Amygdala (tissue), 56 donors: ENCODE data around the gene DNAJB2.
"Not testable (repeated sequence)": the region's sequence is repeated elsewhere in the genome, so short reads cannot be mapped to it uniquely, and the experiment has no call there.

ENCODE experiments used
- DNase-seq, 56 donors: peaks; one replicate each; lab custom pipeline; 2025; lab: John Stamatoyannopoulos, UW

Gene DNAJB2

DNA sequence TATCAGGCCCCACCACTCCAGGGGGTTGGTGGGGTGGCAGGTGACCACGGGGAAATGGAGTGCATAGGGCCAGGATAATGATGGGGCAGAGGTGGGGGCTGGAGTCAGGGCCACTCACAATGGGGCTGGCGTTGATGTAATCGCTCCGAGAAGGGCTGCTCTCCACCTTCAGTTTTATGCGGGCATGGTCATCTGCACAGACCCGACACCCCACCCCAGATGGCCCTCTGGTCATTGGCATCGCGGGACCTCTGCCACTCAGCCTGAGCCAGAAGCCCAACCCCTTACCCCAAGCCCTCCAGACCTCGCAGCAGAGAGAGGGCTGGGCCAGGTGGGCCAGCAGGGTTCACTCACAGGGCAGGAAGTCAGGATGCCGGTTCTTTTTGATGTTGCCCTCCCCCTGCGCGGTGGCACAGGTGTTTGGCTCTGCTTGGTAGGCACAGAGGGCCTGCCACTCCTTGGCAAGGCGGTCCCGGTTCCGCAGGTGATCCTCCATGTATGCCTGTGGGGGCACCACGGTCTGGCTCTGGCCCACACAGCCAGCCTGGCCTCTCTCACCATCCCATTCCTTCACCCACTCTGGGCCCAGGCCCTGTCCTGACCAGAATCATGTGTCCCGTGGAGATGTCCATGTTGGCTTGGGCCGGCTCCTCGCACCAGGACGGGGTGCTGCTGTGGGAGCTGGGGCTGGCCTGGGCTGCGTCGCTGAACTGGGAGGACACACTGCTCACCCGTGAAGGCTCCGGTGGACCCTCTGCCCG is 17.6 kb downstream of the DNAJB2 start:
- no peak for DNase-seq

DNA sequence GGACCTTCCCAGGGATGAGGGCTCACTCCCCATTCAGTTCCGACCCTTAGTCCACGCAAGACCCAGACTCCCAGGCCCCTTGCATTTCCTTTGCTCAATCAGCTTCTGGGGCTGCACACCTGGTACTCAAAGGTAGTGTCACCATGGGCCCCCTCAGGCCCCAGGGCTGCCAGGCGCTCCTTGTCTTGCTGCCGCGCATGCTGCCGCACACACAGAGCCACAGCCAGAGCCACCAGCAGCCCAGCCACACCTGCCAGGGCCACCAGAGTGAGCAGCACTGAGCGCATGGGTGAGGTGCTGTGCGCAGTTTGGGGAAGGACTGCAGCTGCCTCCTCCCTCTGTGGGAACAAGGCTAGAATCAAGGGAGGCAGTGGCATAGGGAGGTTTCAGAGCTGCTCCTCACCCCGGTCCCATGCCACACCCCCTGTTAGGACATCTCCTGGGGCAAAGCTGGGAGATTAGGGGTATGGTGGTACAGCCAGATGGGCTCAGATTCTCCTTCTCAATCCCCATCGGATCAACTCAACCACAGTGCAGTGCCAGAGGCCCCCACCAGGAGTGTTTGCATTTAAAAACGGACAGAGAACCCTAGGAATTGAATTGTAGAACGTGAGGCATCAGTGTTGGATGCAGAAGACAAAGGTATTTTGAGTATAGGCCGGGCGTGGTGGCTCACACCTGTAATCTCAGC is 18.7 kb downstream of the DNAJB2 start:
- no peak for DNase-seq

DNA sequence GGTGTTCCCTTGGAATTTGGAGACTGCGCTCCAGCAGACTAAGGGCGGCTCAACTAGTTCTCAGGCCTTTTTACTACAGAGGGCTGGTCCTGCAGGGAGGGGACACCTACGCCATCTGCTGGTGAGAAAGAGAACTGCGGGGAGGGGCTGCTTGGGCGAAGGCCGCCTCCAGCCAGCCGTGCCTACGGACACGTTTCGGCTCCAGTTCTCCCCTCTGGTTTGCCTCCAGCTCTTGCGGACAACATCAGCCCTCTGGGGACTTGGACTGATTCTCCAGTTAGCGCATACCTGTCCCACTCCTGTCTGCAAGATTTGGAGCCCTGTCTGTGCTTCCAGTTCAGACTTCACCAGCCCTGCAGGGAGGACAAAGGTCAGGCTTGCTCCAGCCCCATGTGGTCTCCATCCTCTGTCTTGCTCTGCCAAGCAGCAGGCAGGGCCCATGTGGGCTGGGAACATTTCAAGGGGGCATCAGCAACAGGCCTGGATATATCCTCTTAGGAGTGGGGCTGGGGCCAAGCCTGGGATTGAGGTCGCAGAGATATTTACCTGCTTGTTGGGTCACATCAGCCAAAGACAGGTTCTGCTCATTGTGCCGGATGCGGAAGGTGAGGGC is 19.7 kb downstream of the DNAJB2 start:
- peak in 54 of 56 donors; percentile 23 to 92 (median 74) for DNase-seq

DNA sequence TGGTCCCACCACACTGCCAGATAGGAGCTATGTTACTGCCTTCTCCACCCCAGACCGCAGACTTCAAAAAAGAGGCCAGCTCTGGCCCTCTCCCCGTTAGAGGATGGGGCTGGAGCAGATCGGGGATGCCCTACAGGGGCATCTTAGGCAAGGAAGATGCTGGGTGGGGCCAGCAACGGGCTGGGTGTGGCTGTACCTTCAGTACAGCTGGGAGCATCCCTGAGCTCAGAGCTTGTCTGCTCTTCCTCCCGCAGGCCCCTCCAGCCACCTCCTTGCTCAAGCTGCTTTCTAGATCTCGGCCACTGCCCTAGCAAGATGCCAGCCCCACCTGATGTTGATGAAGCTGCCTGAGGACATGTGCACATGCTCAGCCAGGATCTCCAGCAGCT is 20.2 kb downstream of the DNAJB2 start:
- DNase-seq, result no peak

DNA sequence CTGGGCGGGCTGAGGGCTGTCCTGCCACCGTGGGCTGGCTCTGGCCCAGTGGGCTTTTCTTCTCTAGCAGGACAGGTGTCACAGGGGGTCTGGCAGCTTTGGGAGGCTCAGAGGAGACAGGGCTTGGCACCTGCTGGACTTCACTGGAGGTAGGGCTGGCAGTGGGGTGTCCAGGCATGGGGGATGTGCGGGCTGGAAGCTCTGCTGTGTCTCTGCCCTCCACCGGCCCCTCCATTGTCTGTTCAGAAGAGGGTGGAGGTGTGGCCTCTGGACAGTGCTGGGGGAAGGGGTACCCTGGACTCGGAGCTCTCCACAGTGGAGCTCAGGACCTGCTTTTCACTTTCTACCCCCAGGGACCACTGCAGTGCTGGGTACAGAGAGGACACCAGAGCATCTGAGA is 20.9 kb downstream of the DNAJB2 start:
- no peak for DNase-seq

DNA sequence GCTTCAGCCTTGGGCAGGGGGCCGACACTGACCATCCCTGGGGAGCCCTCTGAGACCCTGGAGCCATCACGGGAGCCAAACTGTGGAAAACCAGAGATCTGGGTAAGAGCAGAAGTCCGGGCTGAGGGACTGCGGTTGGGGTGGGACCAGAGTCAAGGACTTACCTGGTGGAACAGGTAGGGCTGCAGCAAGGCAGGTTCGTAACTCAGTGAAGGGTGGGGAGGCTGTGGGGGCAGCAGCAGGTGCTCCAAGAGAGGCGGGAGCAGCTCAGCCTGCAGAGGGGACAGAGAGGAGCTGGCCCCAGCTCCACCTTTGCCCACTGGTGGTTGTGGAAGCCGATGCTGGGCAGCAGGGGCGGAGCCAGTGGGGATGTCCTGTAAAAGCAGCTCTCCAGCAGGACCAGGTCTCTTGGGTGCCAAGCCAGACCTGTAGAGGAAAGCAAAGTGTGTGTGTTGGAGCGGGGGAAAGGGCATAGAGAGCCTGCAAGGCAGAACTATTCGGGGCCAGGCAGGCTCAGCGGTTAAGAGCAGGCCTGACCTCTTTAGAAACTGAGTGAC is 23.3 kb downstream of the DNAJB2 start:
- no peak for DNase-seq

DNA sequence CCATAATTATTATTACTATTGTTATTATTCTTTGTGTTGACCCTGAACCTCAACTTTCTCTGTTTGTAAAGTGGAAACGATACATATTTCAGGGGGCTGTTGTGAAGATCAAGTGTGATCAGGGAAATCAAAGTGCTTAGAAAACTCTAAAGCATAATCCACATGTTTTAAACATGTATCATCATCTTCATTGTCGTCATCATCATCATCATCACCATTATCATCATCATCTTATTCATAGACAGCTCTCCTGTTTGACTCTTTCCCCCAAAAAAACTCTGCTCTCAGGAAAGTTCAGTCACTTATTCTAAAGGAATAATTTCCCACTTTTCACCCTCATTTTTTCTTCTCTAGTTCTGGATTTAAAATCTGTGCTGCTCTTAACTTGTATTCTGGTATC is 25.1 kb downstream of the DNAJB2 start:
- DNase-seq, result no peak

DNA sequence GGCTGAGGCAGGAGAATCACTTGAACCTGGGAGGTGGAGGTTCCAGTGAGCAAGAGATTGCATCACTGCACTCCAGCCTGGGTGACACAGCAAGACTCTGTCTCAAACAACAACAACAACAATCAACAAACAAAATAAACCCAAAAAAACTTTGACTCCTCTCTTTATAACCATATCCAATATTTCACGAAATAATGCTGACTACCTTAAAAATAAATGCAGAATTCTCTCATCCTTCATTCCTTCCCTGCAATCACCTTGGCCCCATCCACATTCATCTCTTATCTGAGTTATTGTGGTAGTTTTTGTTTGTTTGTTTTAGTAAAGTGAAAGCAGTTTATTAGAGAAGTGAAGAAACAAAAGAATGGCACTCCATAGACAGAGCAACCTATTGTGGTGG is 26.9 kb downstream of the DNAJB2 start:
- DNase-seq, result no peak

DNA sequence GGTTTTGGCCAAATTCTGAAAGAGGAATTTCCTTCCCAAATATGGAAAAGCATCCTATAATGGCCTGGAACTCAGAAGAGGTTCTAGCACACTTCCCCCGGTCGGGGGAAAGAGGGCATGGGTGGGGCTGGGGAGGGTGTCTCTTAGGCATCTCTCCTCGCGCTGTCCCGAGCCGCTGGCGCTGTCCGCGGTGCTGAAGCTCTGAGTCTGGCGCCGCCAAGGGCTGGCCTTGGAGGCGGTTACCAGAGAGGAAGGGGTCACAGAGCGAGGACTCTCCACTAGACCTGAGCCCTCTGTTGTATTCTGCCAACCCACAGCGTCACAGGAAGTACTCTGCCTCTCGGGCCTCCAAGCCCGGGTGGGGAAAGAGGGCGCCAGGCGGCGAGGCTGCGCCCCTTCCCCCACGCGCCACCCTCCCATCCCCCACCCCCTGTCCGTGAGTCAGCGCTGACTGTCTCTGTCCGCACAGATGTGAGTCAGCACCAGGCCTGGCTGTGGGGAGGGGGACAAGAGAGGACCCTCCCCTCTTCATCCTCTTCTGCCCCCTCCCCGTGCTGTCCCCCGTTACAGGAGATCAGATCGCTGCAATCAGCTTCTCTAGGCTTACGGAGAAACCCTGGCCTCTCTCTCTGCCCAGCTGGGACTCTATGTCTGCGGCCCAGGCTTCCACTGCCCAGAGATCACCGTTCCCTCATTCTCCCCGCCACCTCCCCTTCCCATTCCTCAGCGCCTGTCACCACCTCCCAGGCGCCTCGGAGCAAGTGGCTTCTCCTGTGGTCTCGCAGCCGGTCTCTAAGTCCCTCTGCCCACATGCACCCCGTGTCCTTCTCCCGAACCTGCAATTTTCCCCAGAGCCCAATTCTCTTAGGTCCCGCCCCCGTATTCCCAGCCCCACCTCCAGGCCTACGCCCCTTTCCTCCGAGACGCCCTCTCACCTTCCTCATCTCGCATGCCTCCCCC is 29.3 kb downstream of the DNAJB2 start:
- DNase-seq, result peak in 11 of 56 donors; percentile 18 to 58 (median 39)

DNA sequence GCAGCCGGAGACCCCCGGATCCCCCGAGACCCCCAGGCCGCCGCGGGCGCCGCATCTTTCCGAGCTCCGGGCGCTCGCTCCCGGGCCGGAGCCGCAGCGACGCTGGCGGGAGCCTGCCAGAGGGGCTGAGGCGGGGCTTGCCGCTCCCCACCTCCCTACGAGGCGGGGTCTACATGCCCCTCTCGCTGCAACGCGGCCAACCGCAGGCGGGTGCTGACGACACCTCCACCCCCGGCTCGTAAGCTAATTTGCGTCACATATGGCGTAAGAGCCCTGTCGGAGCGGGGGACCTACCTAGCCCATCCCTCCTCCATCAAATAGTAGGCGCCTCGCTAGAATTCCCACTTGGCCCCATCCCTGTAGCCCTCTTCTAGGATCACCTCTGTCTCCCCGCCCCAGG is 30.1 kb downstream of the DNAJB2 start, which contains the start of gene PTPRN:
Gene PTPRN (minus strand): TSS at position 124 of the 400 bp plus-strand sequence. CDS start 69 bp downstream, at position 55.
- DNase-seq, result peak in 31 of 56 donors; percentile 23 to 77 (median 52)

DNA sequence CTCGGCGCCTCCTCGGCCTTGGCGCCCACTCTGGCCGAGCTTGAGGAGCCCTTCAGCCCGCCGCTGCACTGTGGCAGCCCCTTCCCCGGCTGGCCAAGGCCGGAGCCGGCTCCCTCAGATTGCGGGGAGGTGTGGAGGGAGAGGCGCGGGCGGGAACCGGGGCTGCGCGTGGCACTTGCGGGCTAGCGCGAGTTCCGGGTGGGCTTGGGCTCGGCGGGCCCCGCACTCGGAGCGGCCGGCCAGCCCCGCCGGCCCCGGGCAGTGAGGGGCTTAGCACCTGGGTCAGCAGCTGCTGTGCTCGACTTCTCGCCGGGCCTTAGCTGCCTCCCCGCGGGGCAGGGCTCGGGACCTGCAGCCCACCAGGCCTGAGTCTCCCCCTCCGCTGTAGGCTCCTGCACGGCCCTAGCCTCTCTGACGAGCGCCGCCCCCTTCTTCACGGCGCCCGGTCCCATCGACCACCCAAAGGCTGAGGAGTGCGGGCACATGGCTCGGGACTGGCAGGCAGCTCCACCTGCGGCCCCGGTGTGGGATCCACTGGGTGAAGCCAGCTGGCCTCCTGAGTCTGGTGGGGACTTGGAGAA is 33.6 kb downstream of the DNAJB2 start:
- DNase-seq, result not testable (repeated sequence)

DNA sequence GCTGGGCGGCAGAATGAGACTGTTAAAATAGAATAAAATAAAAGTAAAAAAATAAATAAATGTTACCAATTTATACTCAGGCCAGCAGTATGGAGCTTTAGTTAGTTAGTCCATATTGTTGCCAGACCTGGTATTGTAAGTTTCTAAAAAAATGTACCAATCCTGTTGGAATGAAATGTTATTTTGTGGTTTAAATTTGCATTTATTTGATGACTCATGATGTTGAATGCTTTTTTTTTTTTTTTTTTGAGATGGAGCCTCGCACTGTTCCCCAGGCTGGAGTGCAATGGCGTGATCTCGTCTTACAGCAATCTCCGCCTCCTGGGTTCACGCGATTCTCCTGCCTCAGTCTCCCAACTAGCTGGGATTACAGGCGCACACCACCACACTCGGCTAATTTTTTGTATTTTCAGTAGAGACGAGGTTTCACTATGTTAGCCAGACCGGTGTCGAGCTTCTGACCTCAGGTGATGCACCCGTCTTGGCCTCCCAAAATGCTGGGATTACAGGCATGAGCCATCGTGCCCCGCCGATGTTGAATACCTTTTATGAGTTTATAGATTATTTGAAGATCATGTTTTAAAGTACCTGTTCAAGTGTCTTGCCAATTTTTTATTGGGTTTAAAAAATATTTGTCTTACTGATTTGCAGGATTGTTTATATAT is 35.8 kb downstream of the DNAJB2 start:
- DNase-seq, result no peak

DNA sequence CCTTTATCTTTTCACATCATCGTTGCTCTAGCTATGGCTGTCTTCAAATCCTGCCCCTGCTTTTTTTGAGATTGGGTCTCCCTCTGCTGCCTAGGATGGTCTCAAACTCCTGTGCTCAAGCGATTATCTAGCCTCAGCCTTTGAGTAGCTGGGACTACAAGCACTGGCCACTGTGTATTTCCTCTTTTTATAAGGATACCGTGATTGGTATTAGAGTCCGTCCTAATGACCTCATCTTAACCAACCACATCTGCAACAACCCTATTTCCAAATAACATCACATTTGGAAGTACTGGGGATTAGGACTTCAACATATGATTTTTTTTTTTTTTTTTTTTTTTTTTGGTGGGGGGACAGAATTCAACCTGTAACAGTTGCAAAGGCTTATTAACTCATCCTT is 44.3 kb downstream of the DNAJB2 start:
- no peak for DNase-seq

DNA sequence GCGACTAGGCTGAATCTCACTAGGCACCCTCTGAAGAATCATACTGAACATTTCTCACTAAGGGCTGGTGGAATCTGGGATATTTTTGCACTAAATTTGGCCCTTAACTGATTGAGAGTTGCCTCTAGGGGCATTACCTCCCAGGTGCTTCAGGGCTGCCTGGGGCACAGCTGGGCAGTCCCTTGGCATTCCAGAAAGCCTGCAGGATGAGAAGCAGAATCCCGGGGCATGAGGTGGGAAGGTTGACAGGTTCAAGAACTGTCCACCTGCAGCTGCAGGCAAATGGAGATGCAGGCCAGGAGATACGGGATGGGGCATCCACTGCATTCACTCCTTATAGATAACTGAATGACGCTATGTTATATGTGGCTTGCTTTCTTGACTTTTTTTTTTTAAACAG is 46.0 kb downstream of the DNAJB2 start:
- no peak for DNase-seq

DNA sequence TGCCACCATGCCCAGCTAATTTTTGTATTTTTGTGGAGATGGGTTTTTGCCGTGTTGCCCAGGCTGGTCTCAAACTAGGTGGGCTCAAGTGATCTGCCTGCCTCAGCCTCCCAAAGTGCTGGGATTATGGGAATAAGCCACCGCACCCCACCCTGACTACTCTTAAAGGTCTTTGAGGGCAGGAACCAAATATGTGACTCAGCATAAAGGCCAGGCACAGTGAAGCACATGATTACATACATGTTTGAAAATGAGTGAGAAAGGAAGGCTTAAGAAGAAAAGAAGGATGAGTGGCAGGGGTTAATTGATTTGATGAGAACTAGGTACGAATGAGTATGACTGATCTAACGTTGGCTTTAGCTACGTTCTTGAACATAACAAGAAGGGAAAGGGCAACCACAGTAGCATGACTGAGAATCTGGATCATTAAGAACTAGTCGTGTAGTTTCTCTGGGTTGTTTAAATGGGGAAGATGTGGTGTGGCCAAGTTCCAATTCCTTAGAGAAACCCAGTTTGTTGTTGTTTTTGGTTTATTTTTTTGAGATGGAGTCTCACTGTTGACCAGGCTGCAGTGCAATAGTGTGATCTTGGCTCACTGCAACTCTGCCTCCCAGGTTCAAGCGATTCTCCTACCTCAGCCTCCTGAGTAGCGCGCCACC is 46.6 kb downstream of the DNAJB2 start:
- no peak for DNase-seq

DNA sequence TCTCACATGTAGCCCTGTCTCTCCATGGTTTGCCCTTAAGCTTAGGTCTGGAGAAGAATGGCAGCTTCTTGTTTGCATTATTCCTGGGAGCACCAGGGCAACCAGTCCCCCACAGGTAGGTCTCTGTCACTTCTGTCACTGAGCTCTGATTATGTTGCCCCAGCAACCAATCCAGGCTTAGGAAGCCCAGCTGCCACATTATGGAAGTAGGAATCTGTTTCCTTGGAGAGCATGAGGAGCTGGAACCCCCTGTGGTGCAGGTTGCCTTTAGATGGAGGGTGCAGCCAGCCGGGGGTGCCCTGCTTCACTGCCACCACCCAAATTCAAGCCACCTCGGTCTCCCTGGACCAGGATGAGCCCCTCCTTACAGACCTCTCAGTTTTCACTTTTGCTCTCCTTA is 48.6 kb downstream of the DNAJB2 start:
- peak in 1 of 56 donors; percentile 10 for DNase-seq

DNA sequence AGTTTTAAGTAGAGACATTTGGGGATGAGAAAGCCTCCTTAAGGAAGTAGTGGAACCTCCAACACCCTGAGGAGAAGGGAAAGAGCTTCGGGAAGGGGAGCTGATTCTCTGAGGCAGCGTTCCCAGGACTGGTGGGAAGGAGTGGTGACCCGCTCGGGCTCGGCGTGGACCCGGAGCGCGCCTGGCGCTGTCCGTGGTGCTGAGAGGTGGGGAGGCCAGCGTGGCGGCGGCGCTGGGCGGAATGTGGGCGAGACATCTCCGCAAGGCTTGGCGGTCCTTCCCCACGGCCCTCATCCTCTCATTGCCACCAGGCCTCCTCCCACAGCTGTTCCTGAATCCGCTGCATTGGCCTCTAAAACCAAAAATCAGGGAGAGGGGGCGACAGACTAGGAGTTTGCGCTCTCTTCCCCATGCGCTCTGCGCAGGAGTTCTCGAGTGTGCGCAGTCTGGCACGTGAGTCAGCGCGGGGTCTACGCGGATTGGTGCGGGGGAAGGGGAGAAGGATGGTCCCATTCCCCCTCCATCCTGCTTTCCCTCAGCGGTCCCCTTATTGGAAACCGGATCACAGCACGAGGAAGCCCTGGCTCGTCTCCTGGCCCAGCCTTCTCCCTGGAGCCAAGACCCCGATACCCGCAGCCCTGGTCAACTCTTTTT is 52.5 kb downstream of the DNAJB2 start:
- peak in 12 of 56 donors; percentile 3 to 44 (median 11) for DNase-seq

DNA sequence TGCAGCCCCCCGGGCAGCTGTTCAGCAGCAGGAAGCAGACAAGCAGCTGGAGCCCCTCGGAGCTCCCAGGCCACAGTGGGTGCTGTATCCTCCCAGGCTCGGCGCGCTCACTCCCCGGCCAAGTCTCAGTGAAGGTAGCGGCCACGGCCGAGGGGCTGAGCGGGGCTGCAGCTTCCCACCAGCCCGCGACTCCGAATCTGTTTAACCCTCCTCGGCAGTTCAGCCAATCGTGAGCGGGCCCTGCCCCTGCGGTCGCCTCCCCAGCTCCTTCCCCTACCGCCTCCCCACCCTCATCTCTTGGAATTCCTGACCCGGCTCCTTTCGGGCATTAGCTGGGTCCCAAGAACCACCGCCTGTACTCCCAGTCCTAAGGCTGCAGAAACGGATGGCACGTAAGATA is 53.4 kb downstream of the DNAJB2 start, which contains the start of gene RESP18:
Gene RESP18 (minus strand): TSS at position 203 of the 400 bp plus-strand sequence.
- DNase-seq, result no peak
